Uterus (tissue), 2 donors: ENCODE results near the gene DTNA.

ENCODE experiments used
- CTCF ChIP-seq, 4 experiments: fragments of 200-600 bp in 2 of 4; fragments of 450-650 bp in 2 of 4; sonication (generic) in 2 of 4; IDR thresholded peaks; one replicate each; pipeline ENCODE4 v1.5.1; 2016 to 2019; ENCODE audit warnings: antibody characterized with exemption in 4 of 4, mild to moderate bottlenecking in 2 of 4, moderate library complexity in 1 of 4
- POLR2A ChIP-seq, 2 donors: fragments of 450-650 bp; IDR thresholded peaks; one replicate each; pipeline ENCODE4 v1.6.1; 2016; ENCODE audit warnings: antibody characterized with exemption in 2 of 2, mild to moderate bottlenecking in 1 of 2, moderate library complexity in 1 of 2

- TF ChIP-seq CTCF (IDR thresholded peaks at IDR 0.05) (no peak), POLR2A (IDR thresholded peaks at IDR 0.05) (no peak)
Measured at GRCh38 chr18:34893239-34893638, 183.1 kb downstream of the DTNA start.
